Anterior cingulate cortex (tissue), 58 donors: ENCODE measurements around the gene ZG16B.

Experiments
- DNase-seq, 58 donors: peaks; one replicate each; lab custom pipeline; 2025; lab: John Stamatoyannopoulos, UW

The ZG16B gene

DNA sequence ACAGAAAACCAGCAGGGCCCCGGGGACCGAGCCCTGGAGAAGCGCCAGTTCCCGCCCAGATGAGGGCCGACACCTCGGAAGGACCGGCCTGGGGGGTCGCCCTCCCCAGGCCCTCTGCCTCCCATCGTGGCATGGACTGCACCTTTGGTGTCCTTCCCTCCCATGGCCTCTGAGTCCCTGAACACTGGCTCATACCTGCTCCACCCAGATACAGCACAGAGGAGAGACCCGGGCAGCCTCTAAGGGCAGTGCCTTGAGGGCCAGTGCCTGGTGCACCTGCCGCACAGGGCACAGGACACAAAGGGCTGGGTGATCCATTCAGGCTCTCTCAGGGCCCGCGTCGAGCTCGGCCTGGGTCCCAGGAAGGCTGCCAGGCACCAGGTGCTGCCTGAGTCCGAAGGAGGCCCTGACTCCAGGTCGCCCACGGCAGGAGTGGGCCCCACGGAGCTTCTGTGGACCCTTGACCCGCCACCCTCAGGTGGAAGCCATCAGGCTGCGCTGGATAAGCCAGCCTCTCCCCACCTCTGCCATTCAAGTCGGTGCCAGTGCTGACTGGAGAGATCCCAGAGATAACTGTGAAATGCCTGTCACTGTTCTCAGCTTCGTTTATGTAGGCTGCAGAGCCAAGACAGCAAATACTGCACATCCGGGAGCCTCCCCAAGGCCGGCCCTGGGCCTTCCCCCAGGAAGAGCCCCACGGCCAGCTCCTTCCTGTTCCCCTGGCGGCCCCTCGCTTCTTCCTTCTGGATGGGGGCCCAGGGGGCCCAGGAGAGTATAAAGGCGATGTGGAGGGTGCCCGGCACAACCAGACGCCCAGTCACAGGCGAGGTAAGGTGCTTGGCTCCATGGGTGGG is at the start of gene ZG16B:
Gene ZG16B, plus strand, starts transcription at position 803 of the 854 bp plus-strand sequence. CDS start 139 bp downstream, outside the sequence.
- DNase-seq = no peak

GRCh38 chr16:2782583-2783351 is 47.3 kb upstream of the ZG16B start:
- no peak for DNase-seq

- DNase-seq = no peak
Observed at GRCh38 chr16:2783581-2784357, 46.3 kb upstream of the ZG16B start.

DNA sequence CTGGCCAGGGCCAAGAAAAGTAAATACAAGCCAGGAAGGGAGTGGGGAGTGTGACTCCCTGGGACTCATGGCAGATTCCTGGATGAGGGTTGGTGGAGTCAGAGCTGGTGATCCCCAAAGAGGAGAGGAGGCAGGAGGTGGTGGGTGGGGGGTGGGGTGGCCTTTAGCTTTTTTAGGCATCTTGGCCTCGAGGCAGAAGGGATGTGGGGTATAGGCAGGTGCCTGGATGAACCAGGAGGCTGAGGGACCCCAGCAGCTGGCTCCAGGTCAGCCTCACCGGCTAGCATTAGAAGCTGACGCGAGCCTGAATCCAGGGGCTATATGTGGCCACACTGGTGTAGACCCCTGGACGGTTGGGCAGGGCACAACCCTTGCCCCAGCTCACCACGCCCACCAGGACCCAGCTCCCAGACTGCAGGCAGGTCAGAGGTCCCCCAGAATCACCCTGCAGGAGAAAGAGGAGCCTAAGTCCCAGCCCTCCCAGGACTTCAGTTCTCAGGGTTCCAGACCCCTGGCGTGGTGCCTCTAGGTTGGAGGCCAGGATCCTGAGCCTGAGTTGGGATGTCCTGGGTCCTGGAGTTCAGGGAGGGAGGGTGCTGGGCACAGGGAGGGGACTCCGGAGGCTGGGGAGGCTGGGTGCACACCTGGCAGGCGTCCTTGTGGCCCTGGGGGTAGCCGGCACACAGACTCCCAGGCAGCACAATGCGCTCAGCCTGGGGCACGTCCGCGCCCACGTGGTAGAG is 45.6 kb upstream of the ZG16B start:
- no peak for DNase-seq

DNA sequence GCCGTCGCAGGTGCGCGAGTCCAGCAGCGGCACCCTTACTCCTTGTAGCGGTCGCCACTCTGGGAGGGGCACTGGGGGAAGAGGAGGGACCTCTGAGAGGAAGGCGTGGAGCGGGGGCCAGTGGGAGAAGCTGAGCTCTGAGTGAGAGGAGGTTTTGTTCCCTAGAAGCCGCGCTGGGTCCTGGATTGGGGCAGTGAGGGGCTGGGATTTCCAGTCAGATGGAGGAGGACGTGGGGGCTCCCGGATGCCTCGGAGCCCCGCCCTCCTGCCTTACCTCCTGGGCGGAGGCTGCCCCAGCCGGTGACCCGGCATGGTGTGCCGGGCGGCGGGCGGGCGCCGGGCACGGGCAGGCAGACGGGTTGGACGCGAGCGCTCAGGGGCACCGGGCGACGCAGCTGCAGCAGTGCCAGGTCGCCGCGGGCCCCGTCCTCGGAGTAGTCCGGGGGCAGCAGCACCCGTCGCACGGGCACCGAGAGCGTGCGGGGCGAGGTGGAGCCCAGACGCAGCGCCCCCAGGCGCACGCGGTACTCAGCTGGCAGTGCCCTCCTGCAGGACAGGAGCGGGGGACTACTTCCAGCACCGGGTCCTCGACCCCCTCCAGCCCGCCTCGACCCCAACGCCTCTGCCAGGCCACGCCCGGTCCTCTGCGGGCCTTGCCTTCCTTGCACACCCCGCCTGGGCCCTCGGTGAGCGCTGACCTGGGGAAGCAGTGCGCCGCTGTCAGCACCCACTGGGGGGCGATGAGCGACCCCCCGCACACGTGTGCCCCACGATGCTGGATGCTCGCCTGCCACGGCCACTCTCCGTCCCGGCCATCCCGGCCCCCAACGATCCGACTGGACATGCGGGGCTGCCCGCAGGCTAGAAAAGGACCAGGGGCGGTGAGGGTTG is 44.8 kb upstream of the ZG16B start:
- DNase-seq = no peak

GRCh38 chr16:2786061-2786825 is 43.9 kb upstream of the ZG16B start:
- DNase-seq = no peak

DNA sequence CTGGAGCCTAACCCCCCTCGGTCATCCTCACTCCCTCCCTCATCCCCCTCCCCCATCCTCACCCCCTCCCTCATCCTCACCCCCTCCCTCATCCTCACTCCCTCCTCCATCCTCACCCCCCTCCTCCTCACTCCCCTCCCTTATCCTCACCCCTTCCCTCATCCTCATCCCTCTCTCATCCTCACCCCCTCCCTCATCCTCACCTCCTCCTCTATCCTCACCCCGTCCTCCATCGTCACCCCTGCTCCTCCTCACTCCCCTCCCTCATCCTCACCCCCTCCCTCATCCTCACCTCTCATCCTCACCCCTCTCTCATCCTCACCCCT is 43.3 kb upstream of the ZG16B start:
- no peak for DNase-seq

- no peak for DNase-seq
Observed at GRCh38 chr16:2787406-2787805, 42.7 kb upstream of the ZG16B start, which contains the start of gene PRSS33. PRSS33 (minus strand) TSS chr16:2787560; CDS start chr16:2786547, 1,013 bp downstream.

DNA sequence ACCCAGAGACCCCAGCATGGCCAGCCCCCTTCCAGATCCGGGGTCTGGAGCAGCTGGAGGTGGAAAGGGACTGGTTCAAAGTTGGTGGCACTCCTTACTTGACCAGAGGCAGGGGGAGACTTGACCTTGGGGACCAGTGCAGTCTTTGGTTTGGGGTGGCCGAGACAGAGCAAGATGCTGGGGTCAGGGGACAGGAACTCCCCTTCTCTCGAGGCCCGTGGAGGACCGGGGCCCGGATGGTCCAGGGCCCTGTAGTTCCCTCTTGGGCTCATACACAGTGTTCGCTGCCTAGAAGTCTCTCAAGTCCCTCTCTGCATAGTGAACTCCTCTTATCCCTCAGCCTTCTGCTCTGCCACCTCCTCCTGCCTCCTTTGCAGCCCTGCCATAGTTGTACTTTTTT is 42.1 kb upstream of the ZG16B start:
- no peak for DNase-seq

GRCh38 chr16:2790631-2791030 is 39.5 kb upstream of the ZG16B start:
- no peak for DNase-seq

DNA sequence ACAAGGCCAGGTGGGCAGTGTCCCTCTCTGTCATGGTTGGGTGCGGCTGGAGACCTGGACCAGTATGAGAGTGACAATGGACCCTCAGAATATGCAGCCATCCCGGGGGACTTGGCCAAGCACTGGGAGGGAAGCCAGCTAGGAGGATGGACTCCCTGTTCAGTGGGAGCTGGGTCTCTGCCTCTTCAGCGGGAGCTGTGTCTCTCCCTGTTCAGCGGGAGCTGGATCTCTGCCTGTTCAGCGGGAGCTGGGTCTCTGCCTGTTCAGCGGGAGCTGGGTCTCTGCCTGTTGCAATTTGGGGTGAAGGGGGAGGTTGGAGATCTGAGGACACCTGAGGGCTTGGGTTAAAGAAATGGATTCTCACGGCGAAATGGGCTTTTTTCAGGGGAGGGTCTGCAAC is 38.9 kb upstream of the ZG16B start:
- DNase-seq = no peak

DNA sequence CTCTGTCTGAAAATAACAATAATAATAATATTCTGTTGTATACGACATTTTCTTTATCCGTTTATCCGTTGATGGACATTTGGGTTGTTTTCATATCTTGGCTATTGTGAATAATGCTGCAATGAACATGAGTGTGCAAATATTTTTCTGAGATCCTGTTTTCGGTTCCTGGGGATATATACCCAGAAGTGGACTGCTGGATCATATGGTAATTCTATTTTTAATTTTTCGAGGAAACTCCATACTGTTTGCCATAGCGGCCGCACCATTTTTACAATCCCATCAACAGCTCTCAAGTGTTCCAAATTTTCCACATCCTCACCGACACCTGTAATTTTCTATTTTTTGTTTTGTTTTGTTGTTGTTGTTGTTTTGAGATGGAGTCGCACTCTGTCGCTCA is 37.2 kb upstream of the ZG16B start:
- no peak for DNase-seq

DNA sequence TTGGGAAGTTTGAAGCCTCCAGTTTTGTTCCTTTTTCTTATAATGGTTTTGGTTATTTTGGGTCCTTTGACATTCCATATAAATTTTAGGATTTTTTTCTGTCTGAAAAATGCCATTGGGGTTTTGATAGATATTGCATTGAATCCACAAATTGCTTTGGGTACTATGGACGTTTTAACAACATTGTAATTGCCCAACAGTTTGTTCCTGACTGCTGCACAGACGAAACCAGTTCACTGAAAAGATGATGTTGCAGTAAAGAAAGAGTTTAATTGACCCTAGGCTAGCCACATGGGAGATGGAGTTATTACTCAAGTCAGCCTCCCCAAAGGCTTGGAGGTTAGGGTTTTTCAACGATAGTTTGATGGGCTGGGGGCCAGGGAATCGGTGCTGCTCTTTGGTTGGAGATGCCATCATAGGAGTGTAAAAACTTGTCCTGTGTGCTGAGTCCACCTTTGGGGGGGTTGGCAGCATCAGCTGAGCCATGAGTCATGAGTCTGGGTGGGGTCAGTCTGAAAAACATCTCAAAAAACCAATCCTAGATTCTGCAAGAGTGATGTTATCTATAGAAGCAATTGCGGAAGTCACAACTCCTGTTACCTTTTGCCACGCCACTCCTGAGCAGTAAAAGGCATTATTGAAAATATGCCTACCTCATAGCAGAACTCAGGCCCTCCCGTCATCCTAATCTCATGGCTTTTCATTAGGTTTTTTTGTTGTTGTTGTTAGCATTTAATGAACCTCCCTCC is 34.5 kb upstream of the ZG16B start:
- no peak for DNase-seq

GRCh38 chr16:2798723-2799204 is 31.3 kb upstream of the ZG16B start:
- no peak for DNase-seq

GRCh38 chr16:2799205-2799858 is 30.8 kb upstream of the ZG16B start:
- no peak for DNase-seq

DNA sequence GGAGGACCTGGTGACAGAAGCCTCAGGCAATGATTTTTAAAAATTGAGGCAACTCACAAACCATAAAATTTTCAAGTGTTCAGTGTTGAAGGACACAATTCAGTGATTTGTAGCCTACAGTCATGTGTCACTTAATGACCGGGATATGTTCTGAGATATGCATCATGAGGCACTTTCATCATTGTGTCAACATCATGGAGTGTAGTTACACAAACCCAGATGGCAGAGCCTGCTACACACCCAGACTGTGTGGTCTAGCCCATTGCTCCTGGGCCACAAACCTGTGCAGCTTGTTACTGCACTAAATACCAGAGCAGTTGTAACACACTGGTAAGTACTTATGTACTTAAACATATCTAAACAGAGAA is 30.3 kb upstream of the ZG16B start:
- DNase-seq = no peak

DNA sequence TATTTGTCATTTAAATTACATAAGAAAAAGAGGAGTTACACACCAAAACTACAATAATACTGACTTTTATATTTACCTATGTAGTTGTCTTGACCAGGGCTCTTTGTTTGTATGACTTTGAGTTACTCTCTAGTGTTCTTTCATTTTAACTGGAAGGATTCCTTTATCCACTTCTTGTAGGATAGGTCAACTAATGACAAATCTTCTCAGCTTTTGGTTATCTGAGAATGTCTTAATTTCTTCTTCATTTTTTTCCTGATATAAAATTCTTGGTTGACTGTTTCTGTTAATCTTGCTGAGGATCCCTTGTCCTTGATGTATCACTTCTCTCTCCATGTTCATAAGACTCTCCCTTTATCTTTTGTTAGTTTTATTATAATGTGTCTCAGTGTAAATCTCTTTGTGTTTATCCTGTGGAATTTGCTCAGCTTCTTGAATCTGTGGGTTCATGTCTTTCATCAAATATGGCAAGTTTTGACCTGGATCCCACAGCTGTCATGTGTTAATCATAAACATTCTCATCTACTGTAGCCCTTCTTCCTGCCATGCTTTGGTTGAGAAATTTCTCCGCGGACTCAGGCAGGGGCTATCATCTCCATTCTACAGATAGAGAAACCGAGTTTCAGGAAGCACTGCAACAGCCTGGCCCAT is 26.4 kb upstream of the ZG16B start:
- DNase-seq = no peak
